H1 (cell line): ENCODE data around the gene SPTB. TPM values are rescaled to one million over a fixed set of nuclear protein-coding genes. Genes with fewer than 3 reads are reported as not detected.
A peak's percentile ranks its signal among the peaks of the same experiment; 100 is the strongest.

Experiments
- CBX8 ChIP-seq: fragments of 300-800, 300-1000 bp; sonication (generic); IDR thresholded peaks from 2 replicates; pipeline ENCODE4 v1.7.1; 2016; ENCODE audit warnings: low read depth, low read length, borderline replicate concordance
- HDAC2 ChIP-seq, 2 experiments: fragments of 300-600 bp in 1 of 2; sonication (generic) in 1 of 2; IDR thresholded peaks; 2 replicates each; pipeline ENCODE4 v1.6.1; 2011 to 2012; ENCODE audit warnings: low read depth in 2 of 2, low read length in 2 of 2, mild to moderate bottlenecking in 2 of 2, moderate library complexity in 2 of 2, borderline replicate concordance in 1 of 2, inconsistent platforms in 1 of 2
- JUND ChIP-seq: IDR thresholded peaks from 2 replicates; pipeline ENCODE4 v1.6.1; 2011; ENCODE audit warnings: mild to moderate bottlenecking, improper control_type of control experiment, low read length
- POU5F1 ChIP-seq: IDR thresholded peaks from 2 replicates; pipeline ENCODE4 v1.6.1; 2011; ENCODE audit warnings: low read depth, mild to moderate bottlenecking, low read length, moderate library complexity
- SIN3A ChIP-seq, 2 experiments: IDR thresholded peaks in 1 of 2; conservative IDR thresholded peaks in 1 of 2; 2 replicates each; pipeline ENCODE4 v1.6.1; 2011 to 2012; ENCODE audit warnings: low read length in 2 of 2, improper control_type of control experiment in 1 of 2, low read depth in 1 of 2, mild to moderate bottlenecking in 1 of 2
- TEAD4 ChIP-seq: IDR thresholded peaks from 2 replicates; pipeline ENCODE4 v1.6.1; 2012; ENCODE audit warnings: low read depth, low read length, inconsistent platforms, mixed read lengths
- YY1 ChIP-seq: IDR thresholded peaks from 2 replicates; pipeline ENCODE4 v1.6.1; 2011; ENCODE audit warnings: low read depth, mild to moderate bottlenecking, low read length
- polyA plus RNA-seq, 7 experiments: library from polyadenylated mRNA; depleted of rRNA in 3 of 7; stranded (reverse) in 5 of 7; unstranded in 2 of 7; fragments of >200 nt in 5 of 7; fragments of 200-250 nt in 2 of 7; gene quantifications; 1 replicate in 5 of 7; 2 replicates in 1 of 7; 4 replicates in 1 of 7; pipeline versions ENCODE4 v1.2.1 to v1.2.3, GENCODE V29; 2011 to 2013; ENCODE audit warnings: missing spikeins in 2 of 7, mixed read lengths in 2 of 7
- total RNA-seq: library from RNA; stranded (reverse); fragmentation: NEBNext Ultra II Directional; extraction: Animal tissue kit (Norgen Biotek cat#: 25700); gene quantifications from 2 replicates; pipeline ENCODE4 v1.2.1, GENCODE V29; 2021
- TF ChIP-seq, protein P1 (sequence below): IDR thresholded peaks from 2 replicates; pipeline ENCODE4 v1.6.1; 2011; ENCODE audit warnings: low read depth, mild to moderate bottlenecking, low read length; ENCODE audit not compliant: insufficient read depth
- TF ChIP-seq, protein P2 (sequence below): fragments of 300-600 bp; sonication (generic); IDR thresholded peaks from 2 replicates; pipeline ENCODE4 v1.7.1; 2012; ENCODE audit warnings: low read length, moderate library complexity, mild to moderate bottlenecking, inconsistent platforms; ENCODE audit not compliant: insufficient replicate concordance

Gene SPTB
- total and polyA plus RNA-seq, 2 of the 8 experiments (the other 6 are each of a cell fraction or from before 2014, with no cell fraction given) = 0.30 to 2.4 TPM

DNA sequence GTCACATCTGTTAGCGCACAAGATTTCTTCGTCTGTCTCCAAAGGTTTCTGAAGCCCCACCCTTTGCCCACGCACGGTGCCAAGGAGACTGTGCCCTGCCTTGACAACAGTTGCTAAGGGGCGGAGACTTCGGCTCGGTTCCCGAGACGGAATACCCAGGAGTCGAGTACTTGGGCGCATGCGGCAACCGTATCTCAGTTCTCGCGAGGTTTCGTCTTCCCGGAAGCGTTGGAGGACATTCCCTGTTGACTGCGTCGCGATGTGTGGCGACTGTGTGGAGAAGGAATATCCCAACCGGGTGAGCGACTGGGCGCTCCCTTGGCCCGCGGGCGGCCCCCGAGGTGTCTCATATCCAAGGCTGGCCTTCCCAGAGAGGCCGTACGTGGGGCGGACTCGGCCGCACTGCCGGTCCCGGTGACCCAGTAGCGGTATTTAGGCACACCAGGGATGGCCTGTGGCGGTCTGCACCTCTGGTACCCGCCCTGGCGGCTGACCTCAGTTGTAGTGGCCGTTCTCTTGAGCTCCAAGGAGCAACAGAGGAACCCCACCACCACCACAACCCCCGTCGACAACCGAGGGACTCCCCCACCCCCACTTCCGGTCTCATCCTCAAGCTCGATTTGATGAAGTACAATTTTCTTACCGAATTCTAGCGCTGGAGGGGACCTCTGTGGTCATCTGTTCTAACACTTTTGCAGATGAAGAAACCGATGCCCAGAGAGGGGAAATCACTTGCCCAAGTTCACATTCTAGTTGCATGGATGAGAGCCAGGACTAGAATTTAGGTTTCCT, 34.7 kb upstream of the SPTB start, which contains the start of gene CHURC1 (continued):
- TF ChIP-seq, protein P1, sequence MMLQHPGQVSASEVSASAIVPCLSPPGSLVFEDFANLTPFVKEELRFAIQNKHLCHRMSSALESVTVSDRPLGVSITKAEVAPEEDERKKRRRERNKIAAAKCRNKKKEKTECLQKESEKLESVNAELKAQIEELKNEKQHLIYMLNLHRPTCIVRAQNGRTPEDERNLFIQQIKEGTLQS = no peak
- TF ChIP-seq TEAD4 = peak; percentile 46
- TF ChIP-seq CBX8 = no peak
- TF ChIP-seq HDAC2 (IDR thresholded peaks at IDR 0.05; ENCODE audit: borderline replicate concordance in 1 of 2, low read depth in 2 of 2, low read length in 2 of 2) = peak in 1 of 2 experiments; percentile 57; a peak in 1 of 4 replicates
- TF ChIP-seq JUND = no peak
- no peak for TF ChIP-seq POU5F1
- no peak; a peak in 1 of 4 replicates for TF ChIP-seq SIN3A (conservative IDR thresholded peaks at IDR 0.05 in 1 of 2, IDR thresholded peaks at IDR 0.05 in 1 of 2; ENCODE audit: low read depth in 1 of 2, low read length in 2 of 2)
- 0 out of 2 replicates have a peak, but pooled peaks have one; percentile 40 for TF ChIP-seq YY1
- TF ChIP-seq, protein P2, sequence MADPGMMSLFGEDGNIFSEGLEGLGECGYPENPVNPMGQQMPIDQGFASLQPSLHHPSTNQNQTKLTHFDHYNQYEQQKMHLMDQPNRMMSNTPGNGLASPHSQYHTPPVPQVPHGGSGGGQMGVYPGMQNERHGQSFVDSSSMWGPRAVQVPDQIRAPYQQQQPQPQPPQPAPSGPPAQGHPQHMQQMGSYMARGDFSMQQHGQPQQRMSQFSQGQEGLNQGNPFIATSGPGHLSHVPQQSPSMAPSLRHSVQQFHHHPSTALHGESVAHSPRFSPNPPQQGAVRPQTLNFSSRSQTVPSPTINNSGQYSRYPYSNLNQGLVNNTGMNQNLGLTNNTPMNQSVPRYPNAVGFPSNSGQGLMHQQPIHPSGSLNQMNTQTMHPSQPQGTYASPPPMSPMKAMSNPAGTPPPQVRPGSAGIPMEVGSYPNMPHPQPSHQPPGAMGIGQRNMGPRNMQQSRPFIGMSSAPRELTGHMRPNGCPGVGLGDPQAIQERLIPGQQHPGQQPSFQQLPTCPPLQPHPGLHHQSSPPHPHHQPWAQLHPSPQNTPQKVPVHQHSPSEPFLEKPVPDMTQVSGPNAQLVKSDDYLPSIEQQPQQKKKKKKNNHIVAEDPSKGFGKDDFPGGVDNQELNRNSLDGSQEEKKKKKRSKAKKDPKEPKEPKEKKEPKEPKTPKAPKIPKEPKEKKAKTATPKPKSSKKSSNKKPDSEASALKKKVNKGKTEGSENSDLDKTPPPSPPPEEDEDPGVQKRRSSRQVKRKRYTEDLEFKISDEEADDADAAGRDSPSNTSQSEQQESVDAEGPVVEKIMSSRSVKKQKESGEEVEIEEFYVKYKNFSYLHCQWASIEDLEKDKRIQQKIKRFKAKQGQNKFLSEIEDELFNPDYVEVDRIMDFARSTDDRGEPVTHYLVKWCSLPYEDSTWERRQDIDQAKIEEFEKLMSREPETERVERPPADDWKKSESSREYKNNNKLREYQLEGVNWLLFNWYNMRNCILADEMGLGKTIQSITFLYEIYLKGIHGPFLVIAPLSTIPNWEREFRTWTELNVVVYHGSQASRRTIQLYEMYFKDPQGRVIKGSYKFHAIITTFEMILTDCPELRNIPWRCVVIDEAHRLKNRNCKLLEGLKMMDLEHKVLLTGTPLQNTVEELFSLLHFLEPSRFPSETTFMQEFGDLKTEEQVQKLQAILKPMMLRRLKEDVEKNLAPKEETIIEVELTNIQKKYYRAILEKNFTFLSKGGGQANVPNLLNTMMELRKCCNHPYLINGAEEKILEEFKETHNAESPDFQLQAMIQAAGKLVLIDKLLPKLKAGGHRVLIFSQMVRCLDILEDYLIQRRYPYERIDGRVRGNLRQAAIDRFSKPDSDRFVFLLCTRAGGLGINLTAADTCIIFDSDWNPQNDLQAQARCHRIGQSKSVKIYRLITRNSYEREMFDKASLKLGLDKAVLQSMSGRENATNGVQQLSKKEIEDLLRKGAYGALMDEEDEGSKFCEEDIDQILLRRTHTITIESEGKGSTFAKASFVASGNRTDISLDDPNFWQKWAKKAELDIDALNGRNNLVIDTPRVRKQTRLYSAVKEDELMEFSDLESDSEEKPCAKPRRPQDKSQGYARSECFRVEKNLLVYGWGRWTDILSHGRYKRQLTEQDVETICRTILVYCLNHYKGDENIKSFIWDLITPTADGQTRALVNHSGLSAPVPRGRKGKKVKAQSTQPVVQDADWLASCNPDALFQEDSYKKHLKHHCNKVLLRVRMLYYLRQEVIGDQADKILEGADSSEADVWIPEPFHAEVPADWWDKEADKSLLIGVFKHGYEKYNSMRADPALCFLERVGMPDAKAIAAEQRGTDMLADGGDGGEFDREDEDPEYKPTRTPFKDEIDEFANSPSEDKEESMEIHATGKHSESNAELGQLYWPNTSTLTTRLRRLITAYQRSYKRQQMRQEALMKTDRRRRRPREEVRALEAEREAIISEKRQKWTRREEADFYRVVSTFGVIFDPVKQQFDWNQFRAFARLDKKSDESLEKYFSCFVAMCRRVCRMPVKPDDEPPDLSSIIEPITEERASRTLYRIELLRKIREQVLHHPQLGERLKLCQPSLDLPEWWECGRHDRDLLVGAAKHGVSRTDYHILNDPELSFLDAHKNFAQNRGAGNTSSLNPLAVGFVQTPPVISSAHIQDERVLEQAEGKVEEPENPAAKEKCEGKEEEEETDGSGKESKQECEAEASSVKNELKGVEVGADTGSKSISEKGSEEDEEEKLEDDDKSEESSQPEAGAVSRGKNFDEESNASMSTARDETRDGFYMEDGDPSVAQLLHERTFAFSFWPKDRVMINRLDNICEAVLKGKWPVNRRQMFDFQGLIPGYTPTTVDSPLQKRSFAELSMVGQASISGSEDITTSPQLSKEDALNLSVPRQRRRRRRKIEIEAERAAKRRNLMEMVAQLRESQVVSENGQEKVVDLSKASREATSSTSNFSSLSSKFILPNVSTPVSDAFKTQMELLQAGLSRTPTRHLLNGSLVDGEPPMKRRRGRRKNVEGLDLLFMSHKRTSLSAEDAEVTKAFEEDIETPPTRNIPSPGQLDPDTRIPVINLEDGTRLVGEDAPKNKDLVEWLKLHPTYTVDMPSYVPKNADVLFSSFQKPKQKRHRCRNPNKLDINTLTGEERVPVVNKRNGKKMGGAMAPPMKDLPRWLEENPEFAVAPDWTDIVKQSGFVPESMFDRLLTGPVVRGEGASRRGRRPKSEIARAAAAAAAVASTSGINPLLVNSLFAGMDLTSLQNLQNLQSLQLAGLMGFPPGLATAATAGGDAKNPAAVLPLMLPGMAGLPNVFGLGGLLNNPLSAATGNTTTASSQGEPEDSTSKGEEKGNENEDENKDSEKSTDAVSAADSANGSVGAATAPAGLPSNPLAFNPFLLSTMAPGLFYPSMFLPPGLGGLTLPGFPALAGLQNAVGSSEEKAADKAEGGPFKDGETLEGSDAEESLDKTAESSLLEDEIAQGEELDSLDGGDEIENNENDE = no peak
